Measurements from ENCODE around the gene BCAS3. TPM values are rescaled to one million over a fixed set of nuclear protein-coding genes. Genes with fewer than 3 reads are reported as not detected.

The BCAS3 gene
- polyA plus RNA-seq, 1 donor from 2014 or later: 21.6 TPM

- H3K36me3 ChIP-seq (ENCODE audit: insufficient read depth, low read length): no peaks in the 10 kb centered on the region
- H3K9me2 ChIP-seq (ENCODE audit: insufficient read depth, low read length): no peaks in the 10 kb centered on the region
- H3K4me2 ChIP-seq (ENCODE audit: low read length): no peak overlapping the region
- H3K9ac ChIP-seq (ENCODE audit: low read length): no peak overlapping the region
- H3K27ac ChIP-seq (ENCODE audit: low read length): no peak overlapping the region
- H3K9me3 ChIP-seq (ENCODE audit: low read length): no peaks in the 10 kb centered on the region
- H4K20me1 ChIP-seq (ENCODE audit: insufficient read depth): no peaks in the 10 kb centered on the region
- no peaks in the 10 kb centered on the region for H3F3A ChIP-seq (ENCODE audit: insufficient read depth, low read length, poor library complexity, severe bottlenecking)
- no peak overlapping the region for H3K4me3 ChIP-seq (ENCODE audit: low read length)
- H2AFZ ChIP-seq (ENCODE audit: low read depth, low read length): no peak overlapping the region
- H3K79me2 ChIP-seq (replicated peaks; ENCODE audit: insufficient read depth, low read length): peaks cover 12% of the 10 kb centered on the region
- no peaks in the 10 kb centered on the region for H3K27me3 ChIP-seq (ENCODE audit: insufficient read depth, low read depth, low read length)
- no peak for TF ChIP-seq REST (IDR thresholded peaks at IDR 0.05; ENCODE audit: borderline replicate concordance)
- no peak for TF ChIP-seq RAD21 (conservative IDR thresholded peaks at IDR 0.05)
- no peak for TF ChIP-seq TAF1 (IDR thresholded peaks at IDR 0.05; ENCODE audit: low read depth)
- TF ChIP-seq POLR2AphosphoS5 (IDR thresholded peaks at IDR 0.05): no peak
- no peak for TF ChIP-seq EZH2 (IDR thresholded peaks at IDR 0.05; ENCODE audit: borderline replicate concordance, insufficient read depth, low read length, poor library complexity, severe bottlenecking)
- no peak for TF ChIP-seq CTCF (IDR thresholded peaks at IDR 0.05; ENCODE audit: poor library complexity, severe bottlenecking)
- TF ChIP-seq EP300 (conservative IDR thresholded peaks at IDR 0.05; ENCODE audit: poor library complexity, severe bottlenecking): no peak
- TF ChIP-seq SMC3 (conservative IDR thresholded peaks at IDR 0.05; ENCODE audit: poor library complexity): no peak
- no peak for TF ChIP-seq MXI1 (conservative IDR thresholded peaks at IDR 0.05; ENCODE audit: poor library complexity, severe bottlenecking)
Observed at GRCh38 chr17:60631119-60631518, 46.5 kb upstream of the BCAS3 start.

GRCh38 chr17:60637683-60638082, 40.0 kb upstream of the BCAS3 start:
- no peak for TF ChIP-seq EP300 (conservative IDR thresholded peaks at IDR 0.05; ENCODE audit: poor library complexity, severe bottlenecking)
- TF ChIP-seq SMC3 (conservative IDR thresholded peaks at IDR 0.05; ENCODE audit: poor library complexity): no peak
- no peak for TF ChIP-seq CTCF (IDR thresholded peaks at IDR 0.05; ENCODE audit: poor library complexity, severe bottlenecking)
- no peak for TF ChIP-seq RAD21 (conservative IDR thresholded peaks at IDR 0.05)
- TF ChIP-seq TAF1 (IDR thresholded peaks at IDR 0.05; ENCODE audit: low read depth): no peak
- TF ChIP-seq MXI1 (conservative IDR thresholded peaks at IDR 0.05; ENCODE audit: poor library complexity, severe bottlenecking): no peak
- no peak for TF ChIP-seq POLR2AphosphoS5 (IDR thresholded peaks at IDR 0.05)

More at GRCh38 chr17:60637683-60638082, 40.0 kb upstream of the BCAS3 start:
- Histone ChIP-seq H3K4me3 (ENCODE audit: low read length) (no peak overlapping the region), H3K79me2 (replicated peaks; ENCODE audit: insufficient read depth, low read length) (peaks cover 3% of the 10 kb centered on the region), H3K36me3 (ENCODE audit: insufficient read depth, low read length) (no peaks in the 10 kb centered on the region), H3K4me2 (ENCODE audit: low read length) (no peak overlapping the region), H3K27me3 (ENCODE audit: insufficient read depth, low read depth, low read length) (no peaks in the 10 kb centered on the region), H3K9me2 (ENCODE audit: insufficient read depth, low read length) (no peaks in the 10 kb centered on the region), H3K27ac (ENCODE audit: low read length) (no peak overlapping the region), H3K9me3 (ENCODE audit: low read length) (no peaks in the 10 kb centered on the region), H2AFZ (ENCODE audit: low read depth, low read length) (no peak overlapping the region), H3F3A (ENCODE audit: insufficient read depth, low read length, poor library complexity, severe bottlenecking) (no peaks in the 10 kb centered on the region), H3K9ac (ENCODE audit: low read length) (no peak overlapping the region), H4K20me1 (ENCODE audit: insufficient read depth) (no peaks in the 10 kb centered on the region)
